ENCODE results near the gene MECR.
"Not testable (repeated sequence)": the region's sequence is repeated elsewhere in the genome, so short reads cannot be mapped to it uniquely, and the experiment has no call there.

- TF ChIP-seq CTCF (IDR thresholded peaks at IDR 0.05; ENCODE audit: low read depth, low read length); EZH2phosphoT487 (IDR thresholded peaks at IDR 0.05; ENCODE audit: low read depth): not testable (repeated sequence)
Observed at GRCh38 chr1:29222260-29222659, 8.5 kb downstream of the MECR start.

Data from OCI-LY3 (cell line).